ES-I3 (cell line): ENCODE measurements around the gene ZNF331.
"Not testable (repeated sequence)": the region's sequence is repeated elsewhere in the genome, so short reads cannot be mapped to it uniquely, and the experiment has no call there.

Experiments used
- H3K36me3 ChIP-seq: 2 replicates; pipeline ENCODE4 v1.6.1; 2013; ENCODE audit warnings: mild to moderate bottlenecking, low read length, control low read depth, moderate library complexity; ENCODE audit not compliant: insufficient read depth
- H3K4me1 ChIP-seq: 2 replicates; pipeline ENCODE4 v1.6.1; 2013; ENCODE audit warnings: mild to moderate bottlenecking, control low read depth, low read length; ENCODE audit not compliant: insufficient read depth
- H3K9ac ChIP-seq: 2 replicates; pipeline ENCODE4 v1.6.1; 2013; ENCODE audit warnings: low read depth, mild to moderate bottlenecking, low read length, moderate library complexity
- H3K9me3 ChIP-seq: 2 replicates; pipeline ENCODE4 v1.6.1; 2013; ENCODE audit warnings: mild to moderate bottlenecking, low read length, moderate library complexity; ENCODE audit not compliant: control insufficient read depth, insufficient read depth

The ZNF331 gene

GRCh38 chr19:53515047-53515446 lies 22.9 kb upstream of the ZNF331 start:
- H3K4me1 ChIP-seq, H3K9me3 ChIP-seq, H3K9ac ChIP-seq, H3K36me3 ChIP-seq: not testable (repeated sequence)

GRCh38 chr19:53517114-53517741 lies 20.7 kb upstream of the ZNF331 start:
- Histone ChIP-seq H3K9ac (no peak overlapping the region), H3K4me1 (no peaks in the 10 kb centered on the region), H3K9me3 (no peaks in the 10 kb centered on the region), H3K36me3 (no peaks in the 10 kb centered on the region)

GRCh38 chr19:53518121-53518520 lies 19.8 kb upstream of the ZNF331 start:
- Histone ChIP-seq H3K9ac (no peak overlapping the region), H3K36me3 (no peaks in the 10 kb centered on the region), H3K4me1 (no peaks in the 10 kb centered on the region), H3K9me3 (no peaks in the 10 kb centered on the region)

- Histone ChIP-seq H3K4me1 (no peaks in the 10 kb centered on the region), H3K36me3 (no peaks in the 10 kb centered on the region), H3K9me3 (no peaks in the 10 kb centered on the region), H3K9ac (no peak overlapping the region)
These were observed 19.2 kb upstream of the ZNF331 start for GRCh38 chr19:53518716-53519115.

- Histone ChIP-seq H3K9ac (no peak overlapping the region), H3K9me3 (no peaks in the 10 kb centered on the region), H3K4me1 (no peaks in the 10 kb centered on the region), H3K36me3 (no peaks in the 10 kb centered on the region)
These were observed 18.5 kb upstream of the ZNF331 start for GRCh38 chr19:53519446-53519845.

- H3K9ac ChIP-seq, result peak overlapping the region; percentile 82
These were observed 17.8 kb upstream of the ZNF331 start for GRCh38 chr19:53520163-53520546.

GRCh38 chr19:53520547-53521372 lies 17.2 kb upstream of the ZNF331 start:
- Histone ChIP-seq H3K9ac (peak overlapping the region; percentile 82), H3K36me3 (no peaks in the 10 kb centered on the region), H3K9me3 (no peaks in the 10 kb centered on the region), H3K4me1 (no peaks in the 10 kb centered on the region)

More at GRCh38 chr19:53520163-53520546, 17.8 kb upstream of the ZNF331 start:
- no peaks in the 10 kb centered on the region for H3K4me1 ChIP-seq
- no peaks in the 10 kb centered on the region for H3K36me3 ChIP-seq
- no peaks in the 10 kb centered on the region for H3K9me3 ChIP-seq

- Histone ChIP-seq H3K9me3 (peaks cover 2% of the 10 kb centered on the region; the same call in 1 of the 2 replicates), H3K36me3 (no peaks in the 10 kb centered on the region; the same call in 1 of the 2 replicates), H3K9ac (peak overlapping the region; percentile 82), H3K4me1 (no peaks in the 10 kb centered on the region)
These were observed 16.4 kb upstream of the ZNF331 start for GRCh38 chr19:53521373-53522202.

- peaks cover 5% of the 10 kb centered on the region; the same call in 1 of the 2 replicates for H3K36me3 ChIP-seq
- peaks cover 2% of the 10 kb centered on the region; the same call in 1 of the 2 replicates for H3K9me3 ChIP-seq
- H3K4me1 ChIP-seq, result no peaks in the 10 kb centered on the region
- no peak overlapping the region for H3K9ac ChIP-seq
These were observed 12.0 kb upstream of the ZNF331 start for GRCh38 chr19:53525922-53526321.

GRCh38 chr19:53530622-53531021 lies 7.3 kb upstream of the ZNF331 start:
- Histone ChIP-seq H3K36me3 (peaks cover 5% of the 10 kb centered on the region), H3K9ac (no peak overlapping the region)

GRCh38 chr19:53531457-53531856 lies 6.5 kb upstream of the ZNF331 start:
- no peaks in the 10 kb centered on the region for H3K9me3 ChIP-seq
- peaks cover 5% of the 10 kb centered on the region for H3K36me3 ChIP-seq
- no peak overlapping the region for H3K9ac ChIP-seq
- H3K4me1 ChIP-seq, result no peaks in the 10 kb centered on the region

More at GRCh38 chr19:53530622-53531021, 7.3 kb upstream of the ZNF331 start:
- Histone ChIP-seq H3K4me1 (no peaks in the 10 kb centered on the region), H3K9me3 (peaks cover 2% of the 10 kb centered on the region; the same call in 1 of the 2 replicates)

GRCh38 chr19:53532362-53532761 lies 5.6 kb upstream of the ZNF331 start:
- Histone ChIP-seq H3K4me1 (no peaks in the 10 kb centered on the region), H3K9me3 (no peaks in the 10 kb centered on the region), H3K9ac (no peak overlapping the region), H3K36me3 (peaks cover 5% of the 10 kb centered on the region)

GRCh38 chr19:53536225-53536548 lies 1.8 kb upstream of the ZNF331 start:
- Histone ChIP-seq H3K36me3 (peaks cover 6% of the 10 kb centered on the region), H3K9ac (no peak overlapping the region), H3K4me1 (no peaks in the 10 kb centered on the region), H3K9me3 (no peaks in the 10 kb centered on the region)

GRCh38 chr19:53537121-53537520 lies 824 bp upstream of the ZNF331 start:
- H3K9ac ChIP-seq, result peak overlapping the region; percentile 52; the same call in 1 of the 2 replicates

More at GRCh38 chr19:53537121-53537520, 824 bp upstream of the ZNF331 start:
- Histone ChIP-seq H3K4me1 (no peaks in the 10 kb centered on the region), H3K36me3 (peaks cover 6% of the 10 kb centered on the region), H3K9me3 (no peaks in the 10 kb centered on the region)
